IMR-90 (cell line): Measurements from ENCODE around the gene TBCA. TPM values are rescaled to one million over a fixed set of nuclear protein-coding genes. Genes with fewer than 3 reads are reported as not detected.

Experiments
- ATAC-seq: fragments of 200-7000 bp; cut with Tn5 transposase; 2 replicates; pipeline ENCODE4 v1.9.1; 2020; ENCODE audit warnings: low read depth, mild to moderate bottlenecking, moderate library complexity
- BruUV-seq: library from RNA; stranded (reverse); fragments of 400-500 nt; replicated peaks from 2 replicates; lab custom pipeline; 2021; lab: Mats Ljungman, UMichigan
- CTCF ChIA-PET: fragments of 300-600 bp; formaldehyde crosslinking; extraction: SDS; loops from one replicate; lab custom pipeline; 2021; ENCODE audit warnings: antibody characterized with exemption; lab: Yijun Ruan, JAX
- POLR2A ChIA-PET: fragments of 300-600 bp; sonication (Branson Sonifier 250); formaldehyde crosslinking; loops from one replicate; lab custom pipeline; 2022; ENCODE audit warnings: antibody characterized with exemption; ENCODE audit not compliant: unreplicated experiment; lab: Charles Lee
- DNase-seq: peaks from one replicate; pipeline ENCODE4 v3.0.0; 2013
- H2AFZ ChIP-seq: replicated peaks from 2 replicates; pipeline ENCODE3; 2013; ENCODE audit warnings: low read length, mild to moderate bottlenecking; ENCODE audit not compliant: poor library complexity
- H2AK5ac ChIP-seq: 2 replicates; pipeline ENCODE4 v1.6.1; 2013; ENCODE audit warnings: low read depth, low read length, inconsistent platforms
- H2AK9ac ChIP-seq: replicated peaks from 2 replicates; pipeline ENCODE3; 2013; ENCODE audit warnings: mild to moderate bottlenecking, low read depth, low read length, moderate library complexity; ENCODE audit not compliant: poor library complexity
- H2BK120ac ChIP-seq: 2 replicates; pipeline ENCODE4 v1.6.1; 2013; ENCODE audit warnings: low read depth, low read length, inconsistent platforms
- H2BK15ac ChIP-seq: 3 replicates; pipeline ENCODE4 v1.6.1; 2013; ENCODE audit warnings: low read depth, low read length, inconsistent platforms
- H2BK20ac ChIP-seq: 2 replicates; pipeline ENCODE4 v1.6.1; 2013; ENCODE audit warnings: low read depth, mild to moderate bottlenecking, inconsistent platforms, low read length, moderate library complexity
- H2BK5ac ChIP-seq: 2 replicates; pipeline ENCODE4 v1.6.1; 2013; ENCODE audit warnings: mild to moderate bottlenecking, low read depth, low read length, inconsistent platforms; ENCODE audit not compliant: poor library complexity, severe bottlenecking
- H3K14ac ChIP-seq: replicated peaks from 2 replicates; pipeline ENCODE4 v1.6.1; 2013; ENCODE audit warnings: low read depth, low read length, inconsistent platforms
- H3K18ac ChIP-seq: 2 replicates; pipeline ENCODE4 v1.6.1; 2013; ENCODE audit warnings: low read depth, low read length, control low read depth
- H3K23ac ChIP-seq: 2 replicates; pipeline ENCODE4 v1.6.1; 2013; ENCODE audit warnings: low read depth, low read length, inconsistent platforms
- H3K27ac ChIP-seq: 2 replicates; pipeline ENCODE4 v1.5.1; 2013; ENCODE audit warnings: mild to moderate bottlenecking, control low read depth, low read length; ENCODE audit not compliant: insufficient read depth
- H3K27me3 ChIP-seq: 2 replicates; pipeline ENCODE4 v1.6.1; 2013; ENCODE audit warnings: low read length; ENCODE audit not compliant: control insufficient read depth, insufficient read depth
- H3K36me3 ChIP-seq: 2 replicates; pipeline ENCODE4 v1.6.1; 2013; ENCODE audit warnings: low read length, mixed read lengths; ENCODE audit not compliant: control insufficient read depth, insufficient read depth
- H3K4ac ChIP-seq: 2 replicates; pipeline ENCODE4 v1.6.1; 2013; ENCODE audit warnings: low read depth, low read length, inconsistent platforms
- H3K4me1 ChIP-seq: 2 replicates; pipeline ENCODE4 v1.6.1; 2013; ENCODE audit warnings: low read length, mixed read lengths; ENCODE audit not compliant: control insufficient read depth, insufficient read depth
- H3K4me2 ChIP-seq: 2 replicates; pipeline ENCODE4 v1.6.1; 2013; ENCODE audit warnings: low read depth, mild to moderate bottlenecking, control low read depth, low read length, moderate library complexity
- H3K4me3 ChIP-seq: 2 replicates; pipeline ENCODE4 v1.5.1; 2013; ENCODE audit warnings: low read depth, mild to moderate bottlenecking, control low read depth, low read length, moderate library complexity; ENCODE audit not compliant: insufficient read depth
- H3K56ac ChIP-seq: 2 replicates; pipeline ENCODE4 v1.6.1; 2013; ENCODE audit warnings: low read length, inconsistent platforms; ENCODE audit not compliant: insufficient read depth; ENCODE audit errors: extremely low read depth
- H3K79me1 ChIP-seq, 2 experiments: 2 replicates each; pipeline ENCODE4 v1.6.1; 2013; ENCODE audit warnings: low read length in 2 of 2, inconsistent platforms in 1 of 2, low read depth in 1 of 2
- H3K9ac ChIP-seq: 2 replicates; pipeline ENCODE4 v1.6.1; 2013; ENCODE audit warnings: low read depth, low read length, control low read depth
- H3K9me1 ChIP-seq: 2 replicates; pipeline ENCODE4 v1.6.1; 2013; ENCODE audit warnings: low read length, inconsistent platforms; ENCODE audit not compliant: insufficient read depth
- H3K9me3 ChIP-seq: 2 replicates; pipeline ENCODE4 v1.6.1; 2013; ENCODE audit warnings: low read length; ENCODE audit not compliant: control insufficient read depth, insufficient read depth
- H4K20me1 ChIP-seq: 2 replicates; pipeline ENCODE4 v1.6.1; 2013; ENCODE audit warnings: low read length, inconsistent platforms; ENCODE audit not compliant: insufficient read depth
- H4K5ac ChIP-seq: 2 replicates; pipeline ENCODE4 v1.6.1; 2013; ENCODE audit warnings: mild to moderate bottlenecking, low read depth, low read length, control low read depth
- H4K8ac ChIP-seq, 2 experiments: 2 replicates each; pipeline ENCODE4 v1.6.1; 2013; ENCODE audit warnings: low read depth in 2 of 2, low read length in 2 of 2, control low read depth in 1 of 2, inconsistent platforms in 1 of 2
- H4K91ac ChIP-seq: 2 replicates; pipeline ENCODE4 v1.6.1; 2013; ENCODE audit warnings: low read depth, low read length, inconsistent platforms; ENCODE audit not compliant: insufficient read depth
- CEBPB ChIP-seq: IDR thresholded peaks from 2 replicates; pipeline ENCODE4 v1.6.1; 2012; ENCODE audit warnings: low read depth, low read length, improper control_type of control experiment
- CTCF ChIP-seq: conservative IDR thresholded peaks from 2 replicates; pipeline ENCODE4 v1.5.1; 2012; ENCODE audit warnings: mild to moderate bottlenecking, low read depth, low read length, improper control_type of control experiment
- NFE2L2 ChIP-seq: fragments of 150-350 bp; IDR thresholded peaks from 2 replicates; pipeline ENCODE4 v1.6.1; 2016; ENCODE audit warnings: low read depth, mild to moderate bottlenecking, low read length
- RAD21 ChIP-seq: IDR thresholded peaks from 2 replicates; pipeline ENCODE4 v1.6.1; 2012; ENCODE audit warnings: low read length, improper control_type of control experiment
- WGBS, 2 experiments: methylation state at CpG; one replicate each; pipeline versions ENCODE4 v1.1.5 to v1.1.7; 2013; ENCODE audit warnings: missing lambda C conversion rate in 2 of 2; ENCODE audit not compliant: insufficient read length in 1 of 2; ENCODE audit errors: extremely low coverage in 2 of 2; 5-methylcytosine and 5-hydroxymethylcytosine counted together
- dilution Hi-C: fragments of 300-500 bp; cut with HindIII; formaldehyde crosslinking; loops from one replicate; pipeline ENCODE4 v1.14.3; 2018; ENCODE audit warnings: low sequenced_read_pairs; ENCODE audit not compliant: unreplicated experiment
- in situ Hi-C: fragments of 300-500 bp; cut with MboI; formaldehyde crosslinking; loops from 3 replicates; pipeline ENCODE4 v1.14.3; 2019; ENCODE audit warnings: low sequenced_read_pairs, inconsistent platforms, mixed read lengths
- intact Hi-C: fragments of 100-400 bp; cut with micrococcal nuclease; formaldehyde crosslinking; loops from 2 replicates; pipeline ENCODE4 v1.10.0; 2022
- polyA plus RNA-seq, 3 experiments: library from polyadenylated mRNA; depleted of rRNA; stranded (reverse); fragments of >200 nt; gene quantifications; 2 replicates each; pipeline ENCODE4 v1.2.3, GENCODE V29; 2012; ENCODE audit warnings: low replicate concordance in 1 of 3
- total RNA-seq: library from RNA; depleted of rRNA; stranded (reverse); fragments of >200 nt; gene quantifications from 2 replicates; pipeline ENCODE4 v1.2.3, GENCODE V29; 2012

The TBCA gene
- total and polyA plus RNA-seq, 2 of the 4 experiments (the other 2 are of a cell fraction) = 6.1 to 137 TPM

GRCh38 chr5:77784735-77785134 is 8.6 kb upstream of the TBCA start:
- Histone ChIP-seq H3K14ac (no peak overlapping the region), H3K18ac (no peak overlapping the region), H3K9ac (no peak overlapping the region), H2AK9ac (no peak overlapping the region), H3K4me2 (no peak overlapping the region), H4K20me1 (no peaks in the 10 kb centered on the region), H3K4me1 (no peaks in the 10 kb centered on the region), H3K23ac (no peak overlapping the region), H3K56ac (no peak overlapping the region), H4K8ac (no peak overlapping the region), H2AK5ac (no peak overlapping the region), H3K4me3 (no peak overlapping the region), H3K9me3 (no peaks in the 10 kb centered on the region), H3K4ac (no peak overlapping the region), H2BK5ac (no peak overlapping the region), H3K9me1 (no peaks in the 10 kb centered on the region), H3K27ac (no peak overlapping the region), H3K36me3 (no peaks in the 10 kb centered on the region), H2AFZ (no peak overlapping the region), H3K27me3 (peaks cover 4% of the 10 kb centered on the region; the same call in 1 of the 2 replicates), H3K79me1 (no peaks in the 10 kb centered on the region), H2BK20ac (no peak overlapping the region), H2BK15ac (no peak overlapping the region), H4K91ac (no peak overlapping the region), H2BK120ac (no peak overlapping the region), H4K5ac (no peak overlapping the region)
- ChIA-PET POLR2A (no interaction called here), CTCF (no interaction called here)
- intact Hi-C loops = no loop called here
- DNase-seq (no peak), ATAC-seq (no peak)
- no TSS peak for BruUV-seq
- 91% methylated on average over 11 of the region's 21 CpGs; no CpG with 5 or more reads in 1 of the 2 experiments for WGBS, 2 experiments
- in situ Hi-C loops = no loop called here
- TF ChIP-seq CEBPB = no peak
- no peak for TF ChIP-seq NFE2L2
- TF ChIP-seq CTCF = no peak
- no peak for TF ChIP-seq RAD21
- dilution Hi-C loops = no loop called here
